Osteocyte (in vitro differentiated cells): ENCODE measurements around the gene ADD2. TPM values are rescaled to one million over a fixed set of nuclear protein-coding genes. Genes with fewer than 3 reads are reported as not detected.
"Not testable (repeated sequence)": the region's sequence is repeated elsewhere in the genome, so short reads cannot be mapped to it uniquely, and the experiment has no call there.

Experiments used
- DNase-seq: peaks from one replicate; pipeline ENCODE4 v3.0.0; 2021; ENCODE audit warnings: mixed read lengths; ENCODE audit not compliant: unreplicated experiment; ENCODE audit errors: extremely low spot score
- H3K27ac Mint-ChIP-seq: one replicate; pipeline ENCODE4 v1.8.0; 2021; ENCODE audit warnings: mild to moderate bottlenecking, mixed read lengths; ENCODE audit not compliant: unreplicated experiment
- H3K27me3 Mint-ChIP-seq: one replicate; pipeline ENCODE4 v1.8.0; 2021; ENCODE audit warnings: mixed read lengths; ENCODE audit not compliant: unreplicated experiment
- H3K36me3 Mint-ChIP-seq: one replicate; pipeline ENCODE4 v1.8.0; 2021; ENCODE audit warnings: mixed read lengths; ENCODE audit not compliant: unreplicated experiment
- H3K4me1 Mint-ChIP-seq: one replicate; pipeline ENCODE4 v1.8.0; 2021; ENCODE audit warnings: mixed read lengths; ENCODE audit not compliant: unreplicated experiment
- H3K4me3 Mint-ChIP-seq: one replicate; pipeline ENCODE4 v1.8.0; 2021; ENCODE audit warnings: mild to moderate bottlenecking, moderate library complexity, mixed read lengths; ENCODE audit not compliant: unreplicated experiment
- H3K9me3 Mint-ChIP-seq: one replicate; pipeline ENCODE4 v1.8.0; 2021; ENCODE audit warnings: mixed read lengths; ENCODE audit not compliant: unreplicated experiment
- total RNA-seq: library from RNA; stranded (reverse); gene quantifications from 2 replicates; pipeline ENCODE4 v1.2.1, GENCODE V29; 2021
- TF ChIP-seq, protein P1 (sequence below): fragments of 200-600 bp; sonication (generic); IDR thresholded peaks from 2 replicates; pipeline ENCODE4 v1.5.0; 2021; ENCODE audit warnings: antibody characterized with exemption, mild to moderate bottlenecking, moderate library complexity

Gene ADD2
- total RNA-seq, 1 donor from 2014 or later: not detected

DNA sequence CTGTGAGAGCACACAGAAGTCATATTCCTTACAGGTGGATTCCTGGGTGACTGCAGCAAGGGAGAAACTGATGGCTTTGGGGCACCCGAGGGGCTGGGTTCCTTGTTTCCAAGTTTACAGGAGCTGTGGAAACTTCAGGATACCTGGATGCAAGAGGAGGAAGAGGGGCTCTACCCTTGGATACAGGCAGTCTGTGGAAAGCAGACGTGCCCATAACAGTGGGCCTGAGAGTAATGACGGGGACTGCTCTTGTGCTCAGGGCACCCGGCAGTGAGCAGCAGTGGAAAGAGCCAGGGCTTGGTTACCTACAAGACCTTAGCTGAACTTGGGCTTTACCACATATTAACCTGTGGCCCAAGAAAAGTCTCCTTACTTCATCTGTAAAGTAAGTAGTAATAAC, 112.2 kb downstream of the ADD2 start:
- TF ChIP-seq, protein P1, sequence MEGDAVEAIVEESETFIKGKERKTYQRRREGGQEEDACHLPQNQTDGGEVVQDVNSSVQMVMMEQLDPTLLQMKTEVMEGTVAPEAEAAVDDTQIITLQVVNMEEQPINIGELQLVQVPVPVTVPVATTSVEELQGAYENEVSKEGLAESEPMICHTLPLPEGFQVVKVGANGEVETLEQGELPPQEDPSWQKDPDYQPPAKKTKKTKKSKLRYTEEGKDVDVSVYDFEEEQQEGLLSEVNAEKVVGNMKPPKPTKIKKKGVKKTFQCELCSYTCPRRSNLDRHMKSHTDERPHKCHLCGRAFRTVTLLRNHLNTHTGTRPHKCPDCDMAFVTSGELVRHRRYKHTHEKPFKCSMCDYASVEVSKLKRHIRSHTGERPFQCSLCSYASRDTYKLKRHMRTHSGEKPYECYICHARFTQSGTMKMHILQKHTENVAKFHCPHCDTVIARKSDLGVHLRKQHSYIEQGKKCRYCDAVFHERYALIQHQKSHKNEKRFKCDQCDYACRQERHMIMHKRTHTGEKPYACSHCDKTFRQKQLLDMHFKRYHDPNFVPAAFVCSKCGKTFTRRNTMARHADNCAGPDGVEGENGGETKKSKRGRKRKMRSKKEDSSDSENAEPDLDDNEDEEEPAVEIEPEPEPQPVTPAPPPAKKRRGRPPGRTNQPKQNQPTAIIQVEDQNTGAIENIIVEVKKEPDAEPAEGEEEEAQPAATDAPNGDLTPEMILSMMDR: no peak
- peak; percentile 49 for DNase-seq
- H3K9me3 Mint-ChIP-seq: no peaks in the 10 kb centered on the region
- H3K27ac Mint-ChIP-seq: no peak overlapping the region
- H3K4me1 Mint-ChIP-seq: no peaks in the 10 kb centered on the region
- H3K4me3 Mint-ChIP-seq: no peak overlapping the region
- H3K36me3 Mint-ChIP-seq: no peaks in the 10 kb centered on the region
- peaks cover 29% of the 10 kb centered on the region for H3K27me3 Mint-ChIP-seq

DNA sequence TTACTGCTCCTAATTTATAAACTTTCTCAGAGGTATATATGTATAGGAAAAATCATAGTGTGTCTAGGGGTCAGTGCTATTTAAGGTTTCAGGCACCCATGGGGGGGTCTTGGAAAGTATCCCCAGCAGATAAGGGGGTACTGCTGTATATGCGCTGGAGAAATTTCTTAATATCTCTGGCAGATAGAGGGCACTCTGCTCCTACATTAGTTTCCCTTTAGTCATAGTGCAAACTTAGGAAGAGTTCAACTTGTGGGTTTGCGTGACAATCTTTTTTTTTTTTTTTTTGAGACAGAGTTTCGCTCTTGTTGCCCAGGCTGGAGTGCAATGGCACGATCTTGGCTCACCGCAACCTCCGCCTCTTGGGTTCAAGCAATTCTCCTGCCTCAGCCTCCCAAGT, 112.8 kb downstream of the ADD2 start:
- peaks cover 29% of the 10 kb centered on the region for H3K27me3 Mint-ChIP-seq
- not testable (repeated sequence) for H3K27ac Mint-ChIP-seq, H3K36me3 Mint-ChIP-seq, H3K4me1 Mint-ChIP-seq, H3K9me3 Mint-ChIP-seq, H3K4me3 Mint-ChIP-seq
- TF ChIP-seq, protein P1: peak; percentile 22
- DNase-seq: peak; percentile 32

DNA sequence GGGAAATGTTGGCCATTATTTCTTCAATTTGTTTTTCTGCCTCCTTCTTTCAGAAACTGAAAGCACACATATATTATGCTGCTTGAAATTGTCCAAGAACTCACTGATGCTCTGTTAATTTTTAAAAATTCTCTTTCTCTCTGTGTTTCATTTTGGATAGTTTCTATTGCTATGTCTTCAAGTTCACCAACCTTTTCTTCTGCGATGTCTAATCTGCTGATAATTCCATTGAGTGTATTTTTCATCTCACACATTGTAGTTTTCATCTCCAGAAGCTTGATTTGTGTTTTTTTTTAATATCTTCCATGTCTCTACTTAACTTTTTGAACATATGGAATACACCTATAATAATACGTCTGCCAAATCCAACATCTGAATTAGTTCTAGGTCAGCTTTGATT, 116.3 kb downstream of the ADD2 start:
- no peak for DNase-seq
- Mint-ChIP-seq H3K4me1 (no peaks in the 10 kb centered on the region), H3K36me3 (no peaks in the 10 kb centered on the region), H3K27me3 (peaks cover 24% of the 10 kb centered on the region), H3K27ac (no peak overlapping the region), H3K9me3 (no peaks in the 10 kb centered on the region), H3K4me3 (no peak overlapping the region)
- TF ChIP-seq, protein P1: no peak

DNA sequence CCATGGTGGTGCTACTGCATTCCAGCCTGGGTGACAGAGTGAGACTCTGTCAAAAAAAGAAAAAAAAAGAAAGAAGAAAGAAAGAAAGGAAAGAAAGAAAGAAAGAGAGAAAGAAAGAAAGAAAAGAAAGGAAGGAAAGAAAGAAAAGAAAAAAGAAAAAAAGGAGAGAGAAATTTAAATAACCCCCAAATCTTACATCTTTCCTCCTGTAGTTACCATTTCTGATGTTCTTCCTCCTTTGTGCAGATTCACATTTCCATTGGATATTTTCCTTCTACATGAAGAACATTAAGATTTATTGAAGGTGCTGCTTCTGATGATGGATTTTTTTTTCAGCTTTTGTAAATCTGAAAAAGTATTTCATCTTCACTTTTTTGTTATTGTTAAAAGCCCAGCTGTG, 117.0 kb downstream of the ADD2 start:
- no peak for DNase-seq
- TF ChIP-seq, protein P1: no peak
- Mint-ChIP-seq H3K36me3 (no peaks in the 10 kb centered on the region), H3K27ac (no peak overlapping the region), H3K9me3 (no peaks in the 10 kb centered on the region), H3K27me3 (peaks cover 20% of the 10 kb centered on the region), H3K4me3 (no peak overlapping the region), H3K4me1 (no peaks in the 10 kb centered on the region)

DNA sequence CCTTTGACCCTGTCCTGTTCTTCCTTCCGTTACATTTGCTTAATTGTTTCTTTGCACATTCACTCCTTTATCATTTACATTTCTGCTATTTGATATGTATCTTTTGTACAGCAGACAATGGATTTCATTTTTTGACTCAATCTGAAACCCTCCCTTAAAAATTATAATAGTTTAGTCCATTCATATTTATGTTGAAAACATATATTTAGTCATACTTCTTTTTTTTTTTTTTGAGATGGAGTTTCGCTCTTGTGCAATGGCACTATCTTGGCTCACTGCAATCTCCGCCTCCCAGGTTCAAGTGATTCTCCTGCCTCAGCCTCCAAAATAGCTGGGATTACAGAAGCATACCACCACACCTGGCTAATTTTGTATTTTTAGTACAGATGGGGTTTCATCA, 119.0 kb downstream of the ADD2 start:
- H3K4me1 Mint-ChIP-seq: no peaks in the 10 kb centered on the region
- TF ChIP-seq, protein P1: no peak
- peaks cover 16% of the 10 kb centered on the region for H3K27me3 Mint-ChIP-seq
- no peaks in the 10 kb centered on the region for H3K36me3 Mint-ChIP-seq
- no peak for DNase-seq
- H3K4me3 Mint-ChIP-seq: no peak overlapping the region
- no peak overlapping the region for H3K27ac Mint-ChIP-seq
- no peaks in the 10 kb centered on the region for H3K9me3 Mint-ChIP-seq
